Retinal pigment epithelial cell (primary cell): ENCODE results near the gene FAF1.

ENCODE experiments used
- DNase-seq: peaks from one replicate; pipeline ENCODE4 v3.0.0-alpha.2; 2010; ENCODE audit warnings: low read depth
- H3K4me3 ChIP-seq: 2 replicates; pipeline ENCODE4 v1.5.1; 2011; ENCODE audit warnings: mild to moderate bottlenecking, low read length, control low read depth, moderate library complexity
- TF ChIP-seq, protein P1 (sequence below): conservative IDR thresholded peaks from 2 replicates; pipeline ENCODE4 v1.5.1; 2011; ENCODE audit warnings: low read depth, low read length, control low read depth, inconsistent platforms

The FAF1 gene

DNA sequence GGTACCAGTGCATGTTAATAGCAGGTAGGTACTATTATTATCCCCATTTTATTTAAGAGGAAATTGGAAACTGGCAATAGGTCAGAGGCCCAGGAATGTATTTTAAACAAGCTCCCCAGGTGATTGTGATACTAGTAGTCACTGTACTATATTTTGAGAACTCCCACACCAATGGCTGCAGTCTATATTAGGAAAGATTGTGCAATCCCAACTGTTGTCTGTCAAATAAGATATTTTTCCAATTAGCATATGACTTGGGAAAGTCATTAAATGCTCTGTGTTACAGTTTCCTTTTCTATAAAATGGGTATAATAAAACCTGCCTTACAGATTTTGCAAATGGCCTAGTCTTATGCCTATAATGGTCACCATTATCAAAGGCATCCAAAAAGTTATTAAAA is 442.6 kb downstream of the FAF1 start:
- no peak overlapping the region for H3K4me3 ChIP-seq
- no peak for DNase-seq
- TF ChIP-seq, protein P1, sequence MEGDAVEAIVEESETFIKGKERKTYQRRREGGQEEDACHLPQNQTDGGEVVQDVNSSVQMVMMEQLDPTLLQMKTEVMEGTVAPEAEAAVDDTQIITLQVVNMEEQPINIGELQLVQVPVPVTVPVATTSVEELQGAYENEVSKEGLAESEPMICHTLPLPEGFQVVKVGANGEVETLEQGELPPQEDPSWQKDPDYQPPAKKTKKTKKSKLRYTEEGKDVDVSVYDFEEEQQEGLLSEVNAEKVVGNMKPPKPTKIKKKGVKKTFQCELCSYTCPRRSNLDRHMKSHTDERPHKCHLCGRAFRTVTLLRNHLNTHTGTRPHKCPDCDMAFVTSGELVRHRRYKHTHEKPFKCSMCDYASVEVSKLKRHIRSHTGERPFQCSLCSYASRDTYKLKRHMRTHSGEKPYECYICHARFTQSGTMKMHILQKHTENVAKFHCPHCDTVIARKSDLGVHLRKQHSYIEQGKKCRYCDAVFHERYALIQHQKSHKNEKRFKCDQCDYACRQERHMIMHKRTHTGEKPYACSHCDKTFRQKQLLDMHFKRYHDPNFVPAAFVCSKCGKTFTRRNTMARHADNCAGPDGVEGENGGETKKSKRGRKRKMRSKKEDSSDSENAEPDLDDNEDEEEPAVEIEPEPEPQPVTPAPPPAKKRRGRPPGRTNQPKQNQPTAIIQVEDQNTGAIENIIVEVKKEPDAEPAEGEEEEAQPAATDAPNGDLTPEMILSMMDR = no peak

DNA sequence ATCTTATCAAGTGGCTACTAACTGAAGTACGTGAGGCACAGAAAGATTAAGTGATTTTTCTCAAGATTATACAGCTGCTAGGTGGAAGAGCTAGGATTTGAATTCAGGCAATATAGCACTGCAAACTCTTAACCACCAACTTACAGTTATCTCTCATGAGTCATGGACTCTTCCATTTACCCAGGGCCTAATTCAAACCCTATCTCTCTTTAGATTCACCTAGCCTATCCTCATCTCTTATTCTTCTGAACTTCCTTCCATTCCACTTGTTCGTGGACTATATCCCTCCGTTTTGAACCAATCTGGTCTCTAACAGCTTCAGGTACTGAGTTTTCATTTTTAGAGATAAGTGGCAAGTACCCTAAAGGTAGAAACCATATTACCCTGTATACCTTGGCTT is 444.0 kb downstream of the FAF1 start:
- TF ChIP-seq, protein P1 = no peak
- H3K4me3 ChIP-seq = no peak overlapping the region
- DNase-seq = no peak

DNA sequence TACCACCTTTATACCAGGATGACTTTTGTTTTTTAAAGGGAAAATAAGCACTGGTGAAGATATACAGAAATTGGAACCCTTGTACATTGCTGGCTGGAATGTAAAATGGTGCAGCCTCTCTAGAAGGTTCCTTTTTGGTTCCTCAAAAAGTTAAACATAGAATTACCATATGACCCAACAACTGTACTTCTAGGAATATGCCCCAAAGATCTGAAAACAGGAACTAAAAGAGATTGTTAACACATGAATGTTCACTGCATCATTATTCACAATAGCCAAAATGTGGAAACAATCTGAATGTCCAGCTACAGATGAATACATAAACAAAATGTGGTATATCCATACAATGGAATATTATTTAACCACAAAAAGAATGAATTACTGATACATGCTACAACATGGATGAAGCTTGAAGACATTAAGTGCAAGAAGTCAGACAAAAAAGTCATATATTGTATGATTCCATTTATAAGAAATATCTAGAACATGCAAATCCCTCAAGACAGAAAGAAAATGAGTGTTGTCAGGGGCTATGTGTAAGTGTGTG is 452.0 kb downstream of the FAF1 start:
- TF ChIP-seq, protein P1 = no peak
- no peak overlapping the region for H3K4me3 ChIP-seq
- DNase-seq = no peak

DNA sequence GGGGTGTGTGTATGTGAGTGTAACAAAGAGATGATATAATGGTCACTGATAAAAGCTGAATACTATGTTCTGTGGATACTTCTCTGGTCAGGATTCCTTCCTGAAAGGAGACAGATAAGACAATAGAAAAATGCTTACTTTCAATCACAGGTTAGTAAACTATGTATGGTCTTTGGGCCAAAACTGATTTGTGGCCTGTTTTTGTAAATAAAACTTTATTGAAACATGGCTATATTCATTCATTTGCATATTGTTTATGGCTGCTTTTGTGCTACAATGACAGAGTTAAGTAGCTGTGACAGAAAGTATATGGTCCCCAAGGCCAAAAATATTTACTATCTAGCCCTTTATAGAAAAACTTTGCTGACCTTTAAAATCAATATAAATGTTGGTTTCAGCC is 454.6 kb downstream of the FAF1 start:
- H3K4me3 ChIP-seq = no peak overlapping the region
- TF ChIP-seq, protein P1 = no peak
- no peak for DNase-seq

DNA sequence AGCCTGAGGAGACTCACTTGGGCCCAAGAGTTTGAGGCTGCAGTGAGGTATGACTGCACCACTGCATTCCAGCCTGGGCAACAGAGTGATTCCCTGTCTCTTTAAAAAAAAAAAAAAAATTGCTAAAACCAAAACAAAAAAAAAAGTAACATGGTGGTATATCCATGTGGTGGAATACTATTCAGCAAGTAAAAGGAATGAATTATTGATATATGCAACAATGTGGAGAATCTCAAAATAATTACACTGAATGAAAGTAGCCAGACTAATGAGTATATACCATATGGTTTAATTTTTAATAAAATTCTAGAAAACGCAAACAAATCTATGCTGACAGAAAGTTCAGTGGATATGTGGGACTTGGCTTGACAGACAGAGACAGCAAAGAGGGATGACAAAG is 456.6 kb downstream of the FAF1 start:
- TF ChIP-seq, protein P1 = no peak
- no peak overlapping the region for H3K4me3 ChIP-seq
- no peak for DNase-seq

DNA sequence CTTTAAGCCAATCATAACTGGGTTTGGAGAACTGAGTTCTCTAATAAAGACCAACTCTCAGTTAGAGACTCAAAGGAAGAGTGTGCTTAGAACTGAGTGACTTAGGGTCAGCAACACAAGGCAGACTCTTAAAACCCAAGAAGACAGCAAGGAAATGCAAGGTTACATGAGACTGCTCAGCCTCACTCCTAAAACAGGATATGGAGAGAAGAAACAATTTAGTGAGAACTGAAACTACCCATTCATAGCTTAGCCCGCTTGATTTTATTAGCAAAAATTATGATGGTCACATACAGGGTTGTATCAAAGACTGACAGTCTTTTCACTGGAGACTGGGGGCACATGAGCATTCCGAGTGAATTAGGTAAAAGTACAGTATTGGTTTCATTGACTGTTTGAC is 457.9 kb downstream of the FAF1 start:
- H3K4me3 ChIP-seq = no peak overlapping the region
- no peak for DNase-seq
- TF ChIP-seq, protein P1 = no peak

DNA sequence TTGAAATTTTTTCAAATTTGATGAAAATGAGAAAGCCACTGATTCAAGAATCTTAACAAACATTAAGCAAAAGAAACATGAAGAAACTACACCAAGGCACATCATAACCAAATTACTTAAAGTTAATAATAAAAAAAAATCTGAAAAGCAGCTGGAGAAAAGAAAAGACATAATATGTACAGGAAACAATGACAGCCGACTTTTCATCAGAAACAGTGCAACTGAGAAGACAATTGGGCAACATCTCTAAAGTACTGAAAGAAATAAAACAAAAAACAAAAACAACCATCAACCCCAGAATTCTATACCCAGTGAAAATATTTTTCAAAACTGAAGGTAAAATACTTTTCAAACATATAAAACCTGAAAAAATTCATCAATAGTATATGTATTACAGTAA is 463.1 kb downstream of the FAF1 start:
- DNase-seq = no peak
- no peak overlapping the region for H3K4me3 ChIP-seq
- TF ChIP-seq, protein P1 = no peak
